GM21390 (cell line): Measurements from ENCODE around the gene AFF2.

Source experiments
- ATAC-seq: cut with Tn5 transposase; IDR thresholded peaks from one replicate; pipeline ENCODE4 v1.9.1; 2021; ENCODE audit not compliant: unreplicated experiment

AFF2 gene

GRCh38 chrX:148815218-148815961, 315.0 kb downstream of the AFF2 start:
- ATAC-seq: no peak

GRCh38 chrX:148823986-148824385, 323.6 kb downstream of the AFF2 start:
- no peak for ATAC-seq

GRCh38 chrX:148825696-148826095, 325.3 kb downstream of the AFF2 start:
- ATAC-seq: no peak

- no peak for ATAC-seq
These were observed 336.3 kb downstream of the AFF2 start for GRCh38 chrX:148836741-148837140.

- no peak for ATAC-seq
These were observed 350.2 kb downstream of the AFF2 start for GRCh38 chrX:148850631-148851030.

GRCh38 chrX:148854306-148854705, 353.9 kb downstream of the AFF2 start:
- ATAC-seq: no peak

GRCh38 chrX:148856505-148856904, 356.1 kb downstream of the AFF2 start:
- ATAC-seq: no peak

GRCh38 chrX:148865277-148866210, 365.1 kb downstream of the AFF2 start:
- no peak for ATAC-seq

- no peak for ATAC-seq
These were observed 367.2 kb downstream of the AFF2 start for GRCh38 chrX:148867596-148867995.

GRCh38 chrX:148871422-148872160, 371.2 kb downstream of the AFF2 start:
- ATAC-seq: no peak

GRCh38 chrX:148872161-148872535, 371.7 kb downstream of the AFF2 start:
- no peak for ATAC-seq

- ATAC-seq: no peak
These were observed 372.5 kb downstream of the AFF2 start for GRCh38 chrX:148872881-148873280.

- no peak for ATAC-seq
These were observed 374.3 kb downstream of the AFF2 start for GRCh38 chrX:148874636-148875246.

- no peak for ATAC-seq
These were observed 378.0 kb downstream of the AFF2 start for GRCh38 chrX:148878371-148878770.

GRCh38 chrX:148885203-148885602, 384.8 kb downstream of the AFF2 start:
- no peak for ATAC-seq

GRCh38 chrX:148893395-148893794, 393.0 kb downstream of the AFF2 start:
- no peak for ATAC-seq

- no peak for ATAC-seq
These were observed 402.2 kb downstream of the AFF2 start for GRCh38 chrX:148902581-148902980.

GRCh38 chrX:148903176-148903575, 402.8 kb downstream of the AFF2 start:
- ATAC-seq: no peak

- ATAC-seq: no peak
These were observed 404.1 kb downstream of the AFF2 start for GRCh38 chrX:148904421-148905111.

GRCh38 chrX:148905400-148905799, 405.0 kb downstream of the AFF2 start:
- ATAC-seq: no peak
